PFSK-1 (cell line): ENCODE measurements around the gene MAIP1.

Experiments
- FOXP2 ChIP-seq: optimal IDR thresholded peaks from 2 replicates; pipeline ENCODE3; 2011; ENCODE audit warnings: borderline replicate concordance, control low read depth, inconsistent platforms; ENCODE audit not compliant: insufficient read depth; ENCODE audit errors: extremely low read length, extremely low read depth
- POLR2AphosphoS5 ChIP-seq: IDR thresholded peaks from 2 replicates; pipeline ENCODE4 v1.6.1; 2012; ENCODE audit warnings: low read depth, mild to moderate bottlenecking, control low read depth, low read length, moderate library complexity
- REST ChIP-seq, 2 experiments: IDR thresholded peaks; 2 replicates each; pipeline versions ENCODE4 v1.6.1 to v1.8.0; 2011 to 2012; ENCODE audit warnings: low read depth in 2 of 2, low read length in 2 of 2, control low read depth in 1 of 2, inconsistent platforms in 1 of 2, mild to moderate bottlenecking in 1 of 2, moderate library complexity in 1 of 2; ENCODE audit not compliant: insufficient read depth in 1 of 2
- SIN3A ChIP-seq: IDR thresholded peaks from 2 replicates; pipeline ENCODE4 v1.6.1; 2012; ENCODE audit warnings: mild to moderate bottlenecking, low read length, moderate library complexity, borderline replicate concordance; ENCODE audit not compliant: insufficient read depth
- TAF1 ChIP-seq: IDR thresholded peaks from 2 replicates; pipeline ENCODE4 v1.6.1; 2012; ENCODE audit warnings: low read length, control low read depth, borderline replicate concordance; ENCODE audit not compliant: insufficient read depth

Gene MAIP1

GRCh38 chr2:199994371-199994770 lies 39.0 kb downstream of the MAIP1 start:
- TF ChIP-seq REST (IDR thresholded peaks at IDR 0.05; ENCODE audit: insufficient read depth in 1 of 2, low read depth in 2 of 2, low read length in 2 of 2) (no peak), FOXP2 (no peak)

- TF ChIP-seq FOXP2 (no peak), SIN3A (no peak), REST (IDR thresholded peaks at IDR 0.05; ENCODE audit: insufficient read depth in 1 of 2, low read depth in 2 of 2, low read length in 2 of 2) (no peak), TAF1 (no peak), POLR2AphosphoS5 (no peak)
Observed at GRCh38 chr2:199994896-199995295, 39.5 kb downstream of the MAIP1 start.

- TF ChIP-seq SIN3A (no peak), POLR2AphosphoS5 (no peak), TAF1 (no peak), REST (IDR thresholded peaks at IDR 0.05; ENCODE audit: insufficient read depth in 1 of 2, low read depth in 2 of 2, low read length in 2 of 2) (no peak), FOXP2 (no peak)
Observed at GRCh38 chr2:199997296-199997695, 41.9 kb downstream of the MAIP1 start.

GRCh38 chr2:199999166-199999565 lies 43.8 kb downstream of the MAIP1 start:
- TF ChIP-seq POLR2AphosphoS5 (no peak), FOXP2 (no peak), TAF1 (no peak), SIN3A (no peak), REST (IDR thresholded peaks at IDR 0.05; ENCODE audit: insufficient read depth in 1 of 2, low read depth in 2 of 2, low read length in 2 of 2) (no peak)

- TF ChIP-seq TAF1 (no peak), POLR2AphosphoS5 (no peak), FOXP2 (no peak), REST (IDR thresholded peaks at IDR 0.05; ENCODE audit: insufficient read depth in 1 of 2, low read depth in 2 of 2, low read length in 2 of 2) (no peak), SIN3A (no peak)
Observed at GRCh38 chr2:200000444-200001163, 45.2 kb downstream of the MAIP1 start.
